Prostate gland (tissue), 2 donors: ENCODE measurements around the gene KLHDC3. TPM values are rescaled to one million over a fixed set of nuclear protein-coding genes. Genes with fewer than 3 reads are reported as not detected.
A peak's percentile ranks its signal among the peaks of the same experiment; 100 is the strongest.

ENCODE experiments used
- DNase-seq: peaks from one replicate; pipeline ENCODE4 v3.0.0-alpha.2; 2019; ENCODE audit warnings: low spot score
- H3K27ac ChIP-seq, 2 donors: fragments of 200-600 bp; sonication (generic); 2 replicates each; pipeline ENCODE4 v1.5.1; 2017 to 2019
- H3K27me3 ChIP-seq: fragments of 200-600 bp; sonication (generic); replicated peaks from 2 replicates; pipeline ENCODE4 v1.5.1; 2019; ENCODE audit not compliant: insufficient read depth
- H3K36me3 ChIP-seq, 2 donors: fragments of 200-600 bp; sonication (generic); 1 replicate in 1 of 2; 2 replicates in 1 of 2; pipeline versions ENCODE4 v1.5.1 to v1.8.1; 2017 to 2019
- H3K4me1 ChIP-seq: fragments of 200-600 bp; sonication (generic); replicated peaks from 2 replicates; pipeline ENCODE4 v1.5.1; 2019
- H3K4me3 ChIP-seq, 2 donors: fragments of 200-600 bp; sonication (generic); 2 replicates each; pipeline ENCODE4 v1.5.1; 2017 to 2019
- H3K9me3 ChIP-seq: fragments of 200-600 bp; sonication (generic); 2 replicates; pipeline ENCODE4 v1.5.1; 2017
- POLR2A ChIP-seq: fragments of 450-650 bp; IDR thresholded peaks from one replicate; pipeline ENCODE4 v1.6.1; 2016; ENCODE audit warnings: antibody characterized with exemption, mild to moderate bottlenecking
- POLR2AphosphoS5 ChIP-seq: sonication (generic); formaldehyde crosslinking; IDR thresholded peaks from one replicate; pipeline ENCODE4 v1.6.1; 2017; ENCODE audit warnings: antibody characterized with exemption
- WGBS: methylation state at CpG from one replicate; pipeline ENCODE4 v1.1.5; 2018; 5-methylcytosine and 5-hydroxymethylcytosine counted together
- intact Hi-C: fragments of 100-400 bp; cut with DNase I; formaldehyde crosslinking; loops from one replicate; pipeline ENCODE4 v1.14.2; 2022
- total RNA-seq, 2 donors: library from RNA; depleted of rRNA; stranded (reverse); fragments of >200 nt; gene quantifications; one replicate each; pipeline ENCODE4 v1.1.0, GENCODE V29; 2016
- TF ChIP-seq, protein P1 (sequence below), 4 experiments: fragments of 200-600 bp in 2 of 4; fragments of 450-650 bp in 2 of 4; sonication (generic) in 2 of 4; IDR thresholded peaks; 1 replicate in 3 of 4; 2 replicates in 1 of 4; pipeline ENCODE4 v1.5.1; 2016 to 2019; ENCODE audit warnings: antibody characterized with exemption in 4 of 4, mild to moderate bottlenecking in 2 of 4, moderate library complexity in 2 of 4

KLHDC3 gene
- total RNA-seq, 2 donors from 2014 or later, result 138 to 148 TPM

- no peak for DNase-seq
- Histone ChIP-seq H3K36me3 (peaks cover 2 to 18% of the 10 kb centered on the region in 2 donors), H3K4me1 (peaks cover 8% of the 10 kb centered on the region), H3K27ac (peak overlapping the region in 1 of 2 donors; percentile 83), H3K4me3 (no peak overlapping the region), H3K9me3 (no peaks in the 10 kb centered on the region), H3K27me3 (no peaks in the 10 kb centered on the region)
- 89% methylated on average over 3 of the region's 3 CpGs for WGBS
- TF ChIP-seq POLR2A (no peak), POLR2AphosphoS5 (no peak)
- TF ChIP-seq, protein P1, sequence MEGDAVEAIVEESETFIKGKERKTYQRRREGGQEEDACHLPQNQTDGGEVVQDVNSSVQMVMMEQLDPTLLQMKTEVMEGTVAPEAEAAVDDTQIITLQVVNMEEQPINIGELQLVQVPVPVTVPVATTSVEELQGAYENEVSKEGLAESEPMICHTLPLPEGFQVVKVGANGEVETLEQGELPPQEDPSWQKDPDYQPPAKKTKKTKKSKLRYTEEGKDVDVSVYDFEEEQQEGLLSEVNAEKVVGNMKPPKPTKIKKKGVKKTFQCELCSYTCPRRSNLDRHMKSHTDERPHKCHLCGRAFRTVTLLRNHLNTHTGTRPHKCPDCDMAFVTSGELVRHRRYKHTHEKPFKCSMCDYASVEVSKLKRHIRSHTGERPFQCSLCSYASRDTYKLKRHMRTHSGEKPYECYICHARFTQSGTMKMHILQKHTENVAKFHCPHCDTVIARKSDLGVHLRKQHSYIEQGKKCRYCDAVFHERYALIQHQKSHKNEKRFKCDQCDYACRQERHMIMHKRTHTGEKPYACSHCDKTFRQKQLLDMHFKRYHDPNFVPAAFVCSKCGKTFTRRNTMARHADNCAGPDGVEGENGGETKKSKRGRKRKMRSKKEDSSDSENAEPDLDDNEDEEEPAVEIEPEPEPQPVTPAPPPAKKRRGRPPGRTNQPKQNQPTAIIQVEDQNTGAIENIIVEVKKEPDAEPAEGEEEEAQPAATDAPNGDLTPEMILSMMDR (IDR thresholded peaks at IDR 0.05), result no peak
- intact Hi-C loops, result no loop called here
Measured at GRCh38 chr6:43020052-43020705, 6.1 kb downstream of the KLHDC3 start.

DNA sequence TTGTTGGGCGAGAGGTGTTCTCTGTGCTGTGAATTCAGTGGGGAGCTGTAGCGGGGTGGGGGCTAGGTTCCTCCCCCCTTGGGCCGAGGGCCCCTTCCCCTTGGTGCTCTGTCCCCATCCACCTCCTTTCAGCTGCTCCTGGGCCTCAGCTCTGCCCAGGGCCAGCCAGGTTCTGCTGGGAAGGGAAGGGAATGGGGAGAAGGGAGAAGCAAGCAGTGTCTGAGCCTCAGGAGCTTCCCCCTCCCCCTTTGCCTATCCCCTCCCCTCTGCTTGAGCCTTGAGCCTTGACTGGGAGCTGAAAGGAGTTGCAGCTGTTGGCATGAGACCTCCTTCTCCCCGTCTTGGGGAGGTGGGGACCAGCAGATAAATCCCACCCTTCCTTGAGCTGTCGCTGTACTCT is 6.8 kb downstream of the KLHDC3 start:
- no peak for DNase-seq
- H3K9me3 ChIP-seq, result no peaks in the 10 kb centered on the region
- H3K4me1 ChIP-seq, result peaks cover 7% of the 10 kb centered on the region
- intact Hi-C loops, result no loop called here
- TF ChIP-seq, protein P1 (IDR thresholded peaks at IDR 0.05), result no peak
- no peak for TF ChIP-seq POLR2AphosphoS5
- TF ChIP-seq POLR2A, result no peak
- WGBS, result 46% methylated on average over 5 of the region's 5 CpGs
- H3K27ac ChIP-seq, result peak overlapping the region; percentile 83 to 84
- H3K27me3 ChIP-seq, result no peaks in the 10 kb centered on the region
- peaks cover 2 to 25% of the 10 kb centered on the region in 2 donors for H3K36me3 ChIP-seq
- peak overlapping the region; percentile 85 to 88 for H3K4me3 ChIP-seq

GRCh38 chr6:43021270-43022047 is 7.4 kb downstream of the KLHDC3 start, which contains the start of gene RRP36:
Gene RRP36, plus strand, starts transcription at chr6:43021623. Its CDS starts 32 bp downstream, at chr6:43021655.
- Histone ChIP-seq H3K4me3 (peak within 1 kb of the TSS; percentile 85 to 88), H3K27ac (peak within 1 kb of the TSS; percentile 83 to 84), H3K27me3 (no peaks in the 10 kb centered on the region), H3K4me1 (peaks cover 1% of the 10 kb centered on the region), H3K36me3 (peaks cover 2 to 28% of the 10 kb centered on the region in 2 donors), H3K9me3 (no peaks in the 10 kb centered on the region)
- peak; percentile 65 for DNase-seq
- TF ChIP-seq POLR2A (no peak), POLR2AphosphoS5 (peak; percentile 73)
- TF ChIP-seq, protein P1 (IDR thresholded peaks at IDR 0.05), result no peak
- WGBS, result 2% methylated on average over 46 of the region's 56 CpGs
- intact Hi-C loops, result no loop called here

DNA sequence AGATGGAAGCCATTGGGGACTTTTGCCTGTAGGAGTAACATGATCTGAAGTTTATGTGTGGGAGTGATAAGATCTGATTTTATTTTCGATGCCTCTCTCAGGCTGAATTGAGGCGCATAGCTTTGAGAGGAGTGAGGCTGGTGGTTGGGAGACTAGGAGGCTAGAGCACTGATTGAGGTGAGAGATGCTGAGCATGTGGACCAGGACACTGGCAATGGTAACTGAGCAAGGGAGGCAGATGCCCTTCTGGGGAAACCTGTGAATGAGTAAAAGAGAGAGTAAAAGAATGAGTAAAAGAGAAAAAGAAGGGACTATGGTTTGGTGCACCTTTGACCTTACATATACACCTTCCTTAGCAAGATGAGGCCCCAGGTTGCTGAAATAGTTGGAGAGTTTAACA is 10.4 kb downstream of the KLHDC3 start:
- Histone ChIP-seq H3K27me3 (no peaks in the 10 kb centered on the region), H3K27ac (no peak overlapping the region), H3K36me3 (peaks cover 7 to 42% of the 10 kb centered on the region in 2 donors), H3K4me3 (no peak overlapping the region), H3K4me1 (no peaks in the 10 kb centered on the region), H3K9me3 (no peaks in the 10 kb centered on the region)
- DNase-seq, result no peak
- TF ChIP-seq POLR2AphosphoS5 (no peak), POLR2A (no peak)
- TF ChIP-seq, protein P1 (IDR thresholded peaks at IDR 0.05), result no peak
- intact Hi-C loops, result no loop called here
- WGBS, result 57% methylated on average over 2 of the region's 2 CpGs
